ENCODE measurements around the gene UBASH3A. TPM values are rescaled to one million over a fixed set of nuclear protein-coding genes. Genes with fewer than 3 reads are reported as not detected.

The UBASH3A gene
- polyA plus RNA-seq, 1 of the 3 experiments (the other 2 are of a cell fraction) = not detected

- Histone ChIP-seq H3K27me3 (ENCODE audit: insufficient read depth) (no peaks in the 10 kb centered on the region), H3K9ac (no peak overlapping the region), H3K4me1 (ENCODE audit: control insufficient read depth in 1 of 2, insufficient read depth in 2 of 2, low read depth in 1 of 2, low read length in 1 of 2) (no peaks in the 10 kb centered on the region), H3K4me3 (ENCODE audit: low read depth in 2 of 2, low read length in 1 of 2) (no peak overlapping the region), H2AFZ (ENCODE audit: low read depth) (no peak overlapping the region), H3K79me2 (ENCODE audit: insufficient read depth) (no peaks in the 10 kb centered on the region), H3K4me2 (no peak overlapping the region), H3K27ac (ENCODE audit: low read depth in 2 of 2, low read length in 1 of 2) (no peak overlapping the region), H3F3A (replicated peaks; ENCODE audit: insufficient read depth) (no peaks in the 10 kb centered on the region), H3K9me3 (no peaks in the 10 kb centered on the region), H3K36me3 (replicated peaks in 1 of 2; ENCODE audit: control insufficient read depth in 1 of 2, insufficient read depth in 2 of 2, low read length in 1 of 2) (no peaks in the 10 kb centered on the region), H4K20me1 (ENCODE audit: insufficient read depth) (no peaks in the 10 kb centered on the region), H3K9me2 (no peaks in the 10 kb centered on the region)
- TF ChIP-seq MEF2A (IDR thresholded peaks at IDR 0.05; ENCODE audit: borderline replicate concordance, low read depth) (no peak), ELF1 (IDR thresholded peaks at IDR 0.05) (no peak)
- WGBS (ENCODE audit: low lambda C conversion rate) = 36% methylated on average over 13 of the region's 13 CpGs
- DNase-seq = no peak
- ChIA-PET POLR2A (no interaction called here), CTCF (interaction anchor here (1.2 kb wide), 1 partner anchor 17 kb away, joined by 4 read pairs; no protein-coding TSS in a partner anchor)
These were observed 39.3 kb upstream of the UBASH3A start for GRCh38 chr21:42364304-42364865.

- no peaks in the 10 kb centered on the region for H4K20me1 ChIP-seq (ENCODE audit: insufficient read depth)
- 64% methylated on average over 3 of the region's 6 CpGs for WGBS (ENCODE audit: low lambda C conversion rate)
- H3K9ac ChIP-seq = no peak overlapping the region
- no peak overlapping the region for H3K4me2 ChIP-seq
- H3K36me3 ChIP-seq (replicated peaks in 1 of 2; ENCODE audit: control insufficient read depth in 1 of 2, insufficient read depth in 2 of 2, low read length in 1 of 2) = no peaks in the 10 kb centered on the region
- no peak overlapping the region for H2AFZ ChIP-seq (ENCODE audit: low read depth)
- no peak overlapping the region for H3K4me3 ChIP-seq (ENCODE audit: low read depth in 2 of 2, low read length in 1 of 2)
- CTCF ChIA-PET = no interaction called here
- no peaks in the 10 kb centered on the region for H3K4me1 ChIP-seq (ENCODE audit: control insufficient read depth in 1 of 2, insufficient read depth in 2 of 2, low read depth in 1 of 2, low read length in 1 of 2)
- no peak for TF ChIP-seq SIN3A (IDR thresholded peaks at IDR 0.05; ENCODE audit: borderline replicate concordance, low read depth, low read length)
- no peak for TF ChIP-seq ZBTB33 (IDR thresholded peaks at IDR 0.05; ENCODE audit: borderline replicate concordance, low read depth)
- no peak for TF ChIP-seq IRF3 (IDR thresholded peaks at IDR 0.05; ENCODE audit: low read depth, low read length)
- no peak for TF ChIP-seq RCOR1 (IDR thresholded peaks at IDR 0.05; ENCODE audit: low read length)
- TF ChIP-seq CTCF (IDR thresholded peaks at IDR 0.05) = no peak
- TF ChIP-seq FOSL2 (IDR thresholded peaks at IDR 0.05; ENCODE audit: borderline replicate concordance, low read depth) = no peak
- TF ChIP-seq GABPA (IDR thresholded peaks at IDR 0.05; ENCODE audit: low read depth) = no peak
- TF ChIP-seq GATA2 (CRISPR knock-in tag; IDR thresholded peaks at IDR 0.05) = no peak
- TF ChIP-seq SMC3 (IDR thresholded peaks at IDR 0.05; ENCODE audit: low read depth, low read length) = no peak
- H3K27ac ChIP-seq (ENCODE audit: low read depth in 2 of 2, low read length in 1 of 2) = no peak overlapping the region
- no peaks in the 10 kb centered on the region for H3K9me2 ChIP-seq
- H3F3A ChIP-seq (replicated peaks; ENCODE audit: insufficient read depth) = no peaks in the 10 kb centered on the region
- POLR2A ChIA-PET = no interaction called here
- H3K27me3 ChIP-seq (ENCODE audit: insufficient read depth) = no peaks in the 10 kb centered on the region
- H3K9me3 ChIP-seq = no peaks in the 10 kb centered on the region
- DNase-seq = no peak
- H3K79me2 ChIP-seq (ENCODE audit: insufficient read depth) = no peaks in the 10 kb centered on the region
These were observed 37.9 kb upstream of the UBASH3A start for GRCh38 chr21:42365770-42366169.
